Heart left ventricle (tissue), 13 donors: ENCODE data around the gene MFAP1.
"Not testable (repeated sequence)": the region's sequence is repeated elsewhere in the genome, so short reads cannot be mapped to it uniquely, and the experiment has no call there.

Source experiments
- POLR2A ChIP-seq, 2 donors: fragments of 450-650 bp; IDR thresholded peaks; one replicate each; pipeline ENCODE4 v1.6.1; 2017; ENCODE audit warnings: antibody characterized with exemption in 2 of 2, mild to moderate bottlenecking in 2 of 2, moderate library complexity in 2 of 2
- TF ChIP-seq, protein P1 (sequence below), 12 donors: fragments of 200-600 bp; sonication (generic) in 4 of 12; IDR thresholded peaks; one replicate each; pipeline versions ENCODE4 v1.5.0 to v1.8.0; 2018 to 2022; ENCODE audit warnings: antibody characterized with exemption in 12 of 12, mild to moderate bottlenecking in 5 of 12
- donor health status: ischemic (EF 13 %, LVEDD 7.1; RV severe dilation, severe dysfunction).
- donor health status: DM: no; HTN: yes; CAD: no.
- donor health status: DM: no; HTN: no; CAD: no.
- donor health status: ischemic (EF 25% LVEDD 6.9; RV normal size, moderate dysfunction).
- donor health status: ischemic (EF 25% LVEDD 5.7; RV mildly dilated, moderate dysfunction).
- donor health status: ischemic (EF 35%, LVEDD 5.7; RV mildly dilated, moderate dysfunction).
- donor health status: nonischemic (EF 11% LVEDD 7.7; RV severe dilation, severe dysfunction).
- donor health status: DM: yes; HTN: yes; CAD: no.
- donor health status: PGD.
- donor health status: ischemic (EF 29% LVEDD 5.4; RV normal size, mild dysfunction).
- donor health status: nonischemic (EF 23%, LVEDD 6.1; RV moderate dilation, normal function).

GRCh38 chr15:43829951-43830540, 5.6 kb upstream of the MFAP1 start:
- not testable (repeated sequence) for TF ChIP-seq POLR2A (IDR thresholded peaks at IDR 0.05)
- TF ChIP-seq, protein P1, sequence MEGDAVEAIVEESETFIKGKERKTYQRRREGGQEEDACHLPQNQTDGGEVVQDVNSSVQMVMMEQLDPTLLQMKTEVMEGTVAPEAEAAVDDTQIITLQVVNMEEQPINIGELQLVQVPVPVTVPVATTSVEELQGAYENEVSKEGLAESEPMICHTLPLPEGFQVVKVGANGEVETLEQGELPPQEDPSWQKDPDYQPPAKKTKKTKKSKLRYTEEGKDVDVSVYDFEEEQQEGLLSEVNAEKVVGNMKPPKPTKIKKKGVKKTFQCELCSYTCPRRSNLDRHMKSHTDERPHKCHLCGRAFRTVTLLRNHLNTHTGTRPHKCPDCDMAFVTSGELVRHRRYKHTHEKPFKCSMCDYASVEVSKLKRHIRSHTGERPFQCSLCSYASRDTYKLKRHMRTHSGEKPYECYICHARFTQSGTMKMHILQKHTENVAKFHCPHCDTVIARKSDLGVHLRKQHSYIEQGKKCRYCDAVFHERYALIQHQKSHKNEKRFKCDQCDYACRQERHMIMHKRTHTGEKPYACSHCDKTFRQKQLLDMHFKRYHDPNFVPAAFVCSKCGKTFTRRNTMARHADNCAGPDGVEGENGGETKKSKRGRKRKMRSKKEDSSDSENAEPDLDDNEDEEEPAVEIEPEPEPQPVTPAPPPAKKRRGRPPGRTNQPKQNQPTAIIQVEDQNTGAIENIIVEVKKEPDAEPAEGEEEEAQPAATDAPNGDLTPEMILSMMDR (IDR thresholded peaks at IDR 0.05), result not testable (repeated sequence)
